Measurements from ENCODE around the gene NUDT12.

NUDT12 gene

DNA sequence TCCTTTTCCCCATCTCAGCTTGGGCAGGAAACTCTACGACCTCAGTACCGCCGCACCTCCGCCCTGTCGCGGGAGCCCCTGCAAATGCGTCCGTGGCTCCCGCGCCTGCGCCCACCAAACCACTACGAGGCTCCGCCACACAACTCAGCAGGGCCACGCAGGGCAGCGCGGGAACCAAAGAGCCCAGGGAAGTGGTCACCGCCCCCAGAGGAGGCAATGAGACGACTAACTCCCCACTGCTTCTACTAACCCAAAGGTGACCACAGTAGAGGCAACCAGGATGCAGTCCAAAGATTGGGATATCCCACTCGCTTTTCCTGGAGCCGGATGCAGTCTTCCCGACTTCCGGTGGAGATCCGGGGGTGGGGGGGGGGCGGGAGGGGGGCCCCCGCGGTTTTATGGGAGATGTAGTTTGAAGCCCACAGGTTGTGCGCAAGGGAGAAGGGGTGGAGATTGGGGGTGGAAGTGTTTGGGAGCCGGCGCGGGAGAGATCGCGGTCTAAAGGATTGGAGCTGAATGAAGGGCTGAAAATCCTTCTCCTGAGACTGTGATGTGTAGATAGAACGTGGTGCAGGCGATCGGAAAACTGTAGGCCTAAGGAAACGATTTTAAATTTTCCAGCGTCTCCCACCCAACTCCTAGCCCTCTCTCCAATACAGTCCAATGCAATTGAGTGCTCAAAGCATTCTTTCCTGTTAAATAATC, at the start of gene NUDT12:
TSS of gene NUDT12 (minus strand) at position 337 of the 705 bp plus-strand sequence. CDS start 2,541 bp downstream, outside the sequence.
- DNase-seq: peak; percentile 75

DNA sequence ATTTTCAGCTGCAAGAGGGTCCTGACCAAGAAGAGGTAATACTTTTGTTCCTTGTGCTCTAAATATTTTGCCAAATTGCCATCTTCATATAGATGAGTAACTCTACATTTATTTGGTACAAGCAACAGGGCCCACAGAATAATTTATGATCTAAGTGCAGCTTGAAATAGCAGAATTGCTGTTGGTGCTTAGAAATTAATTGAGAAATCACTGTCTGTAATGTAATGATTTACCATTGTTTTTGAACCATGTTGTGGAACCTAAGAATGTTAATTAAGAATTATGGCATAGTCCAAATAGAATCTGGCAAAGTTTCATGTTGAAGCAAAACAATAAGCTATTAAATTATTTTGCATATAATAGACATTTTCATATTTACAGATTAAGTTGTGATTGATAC, 44.8 kb upstream of the NUDT12 start:
- DNase-seq: no peak

DNA sequence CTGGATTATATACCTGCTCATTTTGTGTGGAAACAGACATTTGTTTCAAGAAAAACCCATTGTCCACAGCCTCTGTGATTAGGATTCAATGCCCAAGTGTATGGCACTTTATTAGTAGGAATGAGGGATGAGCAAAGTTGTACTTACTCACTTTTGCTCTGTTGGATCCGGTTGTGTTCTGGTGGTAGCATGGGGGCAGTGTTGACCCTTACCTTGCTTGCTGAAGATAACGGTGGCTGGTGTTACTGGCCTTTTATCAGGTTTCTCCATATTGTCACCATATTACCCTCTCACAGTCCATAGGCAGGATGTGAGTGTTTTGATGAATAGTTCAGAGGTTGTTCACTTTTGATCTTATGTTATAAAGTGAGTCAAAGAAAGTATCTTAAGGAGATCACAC, 42.7 kb upstream of the NUDT12 start:
- DNase-seq: no peak

DNA sequence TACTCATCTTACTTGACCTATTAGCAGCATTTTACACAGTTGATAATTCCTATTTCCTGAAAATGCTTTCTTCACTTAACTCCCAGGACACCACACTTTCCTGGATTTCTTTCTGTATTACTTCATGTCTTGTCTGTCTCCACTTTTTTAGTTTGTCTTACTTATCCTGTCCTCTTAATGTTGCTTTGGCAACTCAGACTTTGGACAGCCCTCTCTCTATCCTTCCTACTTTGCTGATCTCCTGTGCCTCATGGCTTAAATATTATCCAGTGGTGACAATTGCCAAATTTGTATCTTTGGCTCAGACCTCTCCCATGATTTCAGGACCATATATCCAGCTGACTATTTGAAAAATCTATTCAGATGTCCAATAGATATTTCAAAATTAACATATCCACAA, 39.8 kb upstream of the NUDT12 start:
- DNase-seq: no peak

DNA sequence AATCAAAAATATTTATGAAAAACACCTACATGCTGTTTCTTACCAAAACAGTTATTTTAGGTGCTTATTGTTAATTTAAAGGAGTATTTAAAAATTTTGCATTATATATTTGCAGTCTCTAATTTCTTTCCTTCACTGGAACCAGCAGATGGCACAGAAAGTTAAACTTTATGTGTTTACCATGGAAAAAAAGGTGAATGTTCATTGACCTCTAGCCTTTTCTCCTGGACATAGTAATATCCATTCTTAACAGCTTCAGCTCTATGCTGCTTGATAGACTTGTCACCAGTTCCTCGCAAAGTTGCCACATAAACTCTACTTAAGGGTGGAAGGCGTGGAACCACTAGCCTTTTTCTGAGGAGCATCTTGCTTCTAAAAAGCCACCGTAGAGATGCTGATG, 38.7 kb upstream of the NUDT12 start:
- DNase-seq: no peak

DNA sequence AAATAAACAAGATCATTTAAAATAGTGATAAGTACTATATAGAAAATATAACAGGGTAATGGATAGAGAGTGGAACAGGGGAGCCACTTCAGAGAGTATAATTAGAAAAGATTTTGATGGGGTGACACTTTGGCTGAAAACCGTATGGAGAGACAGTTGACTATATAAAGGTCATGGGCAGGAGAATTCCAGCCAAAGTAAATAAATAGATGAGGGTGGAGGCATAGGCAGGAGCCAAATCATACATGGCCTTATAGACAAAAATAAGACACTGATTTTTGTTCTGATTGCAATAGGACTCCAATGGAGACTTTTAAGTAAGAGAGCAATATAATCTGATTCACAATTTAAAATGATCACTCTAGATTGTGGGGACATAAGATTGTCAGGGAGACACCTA, 37.5 kb upstream of the NUDT12 start:
- DNase-seq: no peak

DNA sequence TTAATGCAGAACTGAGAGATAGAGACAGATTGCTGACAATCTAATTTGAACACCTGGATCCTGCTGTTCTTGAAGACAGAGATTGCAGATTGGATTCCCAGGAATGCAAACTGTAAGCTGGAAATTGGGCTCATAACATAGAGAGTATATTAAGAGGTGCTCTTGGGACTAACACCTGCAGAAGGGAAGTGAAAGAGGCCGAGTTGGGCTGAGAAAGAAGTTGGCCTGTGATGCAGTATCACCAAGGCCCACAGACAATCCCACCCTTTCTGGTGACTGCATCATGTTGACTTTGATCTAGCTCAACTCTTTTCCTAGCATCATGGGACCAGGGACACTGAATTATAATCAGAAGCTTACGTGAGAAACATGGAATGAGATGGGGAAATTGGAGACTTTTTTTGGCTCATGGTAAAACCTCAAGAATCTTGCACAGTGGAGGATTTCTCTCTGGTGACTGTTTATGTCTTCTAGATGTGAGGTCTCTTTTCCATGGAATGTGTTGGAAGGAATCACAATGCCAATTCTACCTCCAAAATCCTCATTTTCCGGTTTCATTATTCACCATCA, 36.5 kb upstream of the NUDT12 start:
- no peak for DNase-seq

DNA sequence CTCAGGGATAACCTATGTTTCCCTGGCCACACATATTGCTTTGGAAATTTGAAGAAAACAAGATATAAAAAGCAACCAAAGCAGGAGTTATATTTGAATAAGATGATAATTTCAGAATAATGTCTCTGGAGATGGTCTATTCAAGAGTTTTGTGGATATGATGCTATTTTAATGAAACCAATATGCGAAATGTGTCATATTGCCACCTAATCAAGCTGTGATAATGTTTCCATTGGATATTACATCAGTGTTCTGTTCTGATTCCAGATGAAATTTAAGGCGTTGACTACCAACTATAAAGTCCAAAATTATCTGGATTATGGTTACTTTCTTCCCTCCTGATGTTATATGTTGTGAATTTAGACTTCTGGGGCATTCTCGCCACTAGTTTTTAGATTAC, 27.6 kb upstream of the NUDT12 start:
- no peak for DNase-seq

DNA sequence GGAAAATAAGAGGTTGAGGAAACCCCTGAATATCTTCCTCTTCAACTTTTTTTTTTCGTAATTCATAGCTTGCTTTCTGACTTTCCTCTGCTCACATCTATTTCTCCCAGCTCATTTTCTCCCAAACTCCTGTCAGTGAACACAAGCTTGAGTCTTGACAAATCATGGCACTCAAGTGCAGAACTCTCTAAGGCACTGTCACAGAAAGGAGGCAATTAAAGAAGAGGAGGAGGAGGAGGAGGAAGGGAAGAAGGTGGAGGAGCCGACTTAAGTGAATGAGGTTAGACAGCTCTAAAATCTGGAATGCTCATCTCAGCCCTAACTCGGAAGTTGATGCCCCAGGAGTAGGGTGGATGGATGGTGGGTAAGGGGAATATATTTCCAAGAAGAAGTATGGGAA, 27.2 kb upstream of the NUDT12 start:
- DNase-seq: no peak

DNA sequence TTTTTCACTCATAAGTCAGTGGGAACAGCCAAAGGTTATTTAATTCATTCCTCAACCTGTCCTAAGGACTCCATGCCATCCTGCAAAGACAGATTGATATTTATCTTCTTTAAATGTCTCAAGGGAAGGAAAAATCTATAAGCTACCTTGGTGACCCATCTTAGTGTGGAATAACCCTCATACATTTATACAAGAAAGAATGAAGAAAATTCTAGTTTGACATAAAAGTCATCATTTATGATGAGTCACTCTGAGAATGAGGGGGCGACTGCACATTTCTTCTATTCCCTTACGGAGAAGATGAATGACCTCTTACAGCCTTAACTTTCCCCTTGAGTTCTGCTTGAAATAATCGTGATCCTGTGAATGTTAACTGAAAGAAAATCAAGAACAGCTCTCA, 26.8 kb upstream of the NUDT12 start:
- no peak for DNase-seq

DNA sequence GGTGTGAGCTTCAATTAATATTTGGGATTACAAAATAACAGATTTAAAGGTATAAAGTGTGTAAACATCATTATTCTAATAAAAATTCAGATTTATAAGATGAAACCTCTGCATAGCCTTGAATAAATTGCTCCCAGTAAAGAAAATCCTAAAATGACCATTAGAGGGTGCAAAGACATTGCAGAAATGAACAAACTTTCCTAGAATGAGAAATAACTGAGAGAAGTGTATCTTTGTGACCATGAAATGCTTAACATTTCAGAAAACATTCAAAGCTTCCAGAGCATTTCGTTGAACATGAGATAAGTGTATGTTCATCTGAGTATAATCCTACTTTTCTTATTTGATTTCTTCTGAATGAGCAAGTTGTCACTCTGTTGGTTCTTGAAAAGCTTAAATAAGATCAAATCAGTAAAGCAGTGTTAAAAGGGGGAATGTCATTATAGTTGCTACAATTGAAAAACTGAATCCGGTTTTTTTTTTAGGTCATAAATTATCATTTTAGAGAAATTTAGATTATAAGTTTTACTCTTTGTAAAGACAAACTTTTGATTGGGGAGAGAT, 24.7 kb upstream of the NUDT12 start:
- DNase-seq: peak; percentile 29

DNA sequence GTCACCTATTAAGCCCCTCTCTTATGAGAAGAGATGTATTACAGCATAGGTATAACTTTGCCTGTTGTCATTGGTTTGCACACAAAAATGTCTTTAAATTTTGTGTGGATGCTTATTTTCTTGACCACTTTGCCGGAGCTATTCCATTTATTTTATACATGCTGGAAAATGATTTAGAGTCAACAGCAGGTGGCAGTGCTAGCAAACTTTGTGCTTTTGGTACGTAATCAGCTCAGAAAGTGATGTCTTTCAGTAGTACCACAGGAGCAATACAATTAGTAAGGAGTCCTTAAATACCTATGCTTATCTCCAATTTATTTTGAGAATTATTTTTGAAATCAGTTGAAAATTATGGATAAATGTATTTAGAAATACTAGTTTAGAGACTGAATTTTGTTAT, 19.8 kb upstream of the NUDT12 start:
- peak; percentile 13 for DNase-seq

DNA sequence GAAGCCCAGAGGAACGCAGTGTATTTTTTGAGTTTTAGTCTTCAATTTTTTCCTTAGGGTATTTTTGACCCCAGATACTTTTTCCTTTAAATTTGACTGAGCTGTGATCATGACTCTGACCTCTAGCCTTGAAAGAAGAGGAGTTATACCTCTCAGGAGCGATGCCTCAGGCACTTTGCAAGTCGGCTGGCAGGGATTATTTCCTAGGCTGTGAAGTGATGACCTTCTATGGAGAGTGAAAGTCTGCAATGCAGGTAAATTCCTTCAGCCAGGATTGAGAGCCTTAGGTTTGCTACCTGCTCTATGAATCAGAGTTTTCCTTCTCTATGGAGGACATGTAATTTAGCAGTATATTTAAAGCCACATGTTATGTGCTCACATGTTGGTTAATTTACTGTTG, 10.8 kb upstream of the NUDT12 start:
- DNase-seq: no peak

DNA sequence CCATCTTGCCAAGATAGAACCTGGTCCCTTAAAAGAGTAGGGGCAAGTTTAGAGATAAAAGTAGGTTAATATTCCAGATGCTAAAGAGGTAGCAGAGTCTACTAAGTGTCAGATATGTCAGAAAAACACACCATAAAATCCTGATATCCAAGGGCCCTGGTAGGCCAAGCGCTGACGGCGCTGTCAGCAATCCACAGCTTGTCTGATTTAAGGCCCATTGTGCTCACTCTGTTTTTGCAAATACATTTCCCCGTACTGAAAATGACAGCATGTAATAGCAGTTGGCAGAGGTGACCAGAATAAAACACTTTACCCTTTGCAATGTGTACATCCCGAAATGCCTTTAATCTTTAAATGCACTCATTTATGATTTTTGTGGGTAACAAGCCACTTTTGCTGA, 9.9 kb upstream of the NUDT12 start:
- no peak for DNase-seq

DNA sequence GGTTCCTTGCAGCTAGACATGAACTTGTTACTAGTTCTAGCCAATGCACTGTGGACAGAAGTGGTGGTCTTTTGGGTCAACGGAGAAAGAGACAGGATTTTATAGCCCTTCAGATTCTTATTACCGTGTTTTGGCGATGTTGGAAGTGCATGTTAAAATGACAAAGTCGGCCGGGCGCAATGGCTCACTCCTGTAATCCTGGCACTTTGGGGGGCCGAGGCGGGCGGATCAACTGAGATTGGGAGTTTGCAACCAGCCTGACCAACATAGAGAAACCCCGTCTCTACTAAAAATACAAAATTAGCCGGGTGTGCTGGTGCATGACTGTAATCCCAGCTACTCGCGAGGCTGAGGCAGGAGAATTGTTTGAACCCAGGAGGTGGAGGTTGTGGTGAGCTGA, 9.1 kb upstream of the NUDT12 start:
- DNase-seq: no peak

DNA sequence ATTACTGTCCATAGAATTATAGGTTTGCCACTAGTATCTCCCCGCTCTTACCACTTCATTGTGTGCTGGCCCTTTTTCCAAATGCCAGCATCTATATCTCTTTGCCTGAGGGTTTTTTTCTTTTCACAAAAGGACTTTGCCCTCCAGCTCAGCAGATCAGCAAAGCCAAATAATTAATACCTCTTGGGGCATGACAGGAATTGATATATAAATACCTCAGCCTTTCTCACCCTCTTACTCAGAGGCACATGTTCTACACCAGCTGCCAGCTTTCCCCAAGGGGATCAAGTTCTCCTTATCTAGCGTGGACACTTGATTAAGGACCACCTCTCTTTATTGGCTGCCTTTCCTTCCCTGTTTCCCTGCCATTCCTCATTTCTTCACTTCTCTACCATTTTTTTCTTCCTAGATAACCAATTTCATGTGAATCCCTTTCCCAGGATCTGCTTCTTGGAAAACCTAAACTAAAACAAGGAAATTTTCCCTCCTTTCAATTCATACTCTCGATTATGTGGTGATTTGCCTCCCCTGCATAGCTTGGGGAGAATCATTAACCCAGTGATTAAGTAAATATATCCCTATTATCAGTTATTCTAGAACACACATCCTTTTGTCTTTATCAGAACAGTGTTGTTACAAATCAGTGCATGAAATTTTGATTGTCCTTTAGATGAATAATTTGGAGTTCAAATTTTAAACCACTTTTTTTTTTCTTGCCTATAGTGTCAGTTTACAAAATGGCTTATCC, 6.9 kb upstream of the NUDT12 start:
- DNase-seq: peak; percentile 18

DNA sequence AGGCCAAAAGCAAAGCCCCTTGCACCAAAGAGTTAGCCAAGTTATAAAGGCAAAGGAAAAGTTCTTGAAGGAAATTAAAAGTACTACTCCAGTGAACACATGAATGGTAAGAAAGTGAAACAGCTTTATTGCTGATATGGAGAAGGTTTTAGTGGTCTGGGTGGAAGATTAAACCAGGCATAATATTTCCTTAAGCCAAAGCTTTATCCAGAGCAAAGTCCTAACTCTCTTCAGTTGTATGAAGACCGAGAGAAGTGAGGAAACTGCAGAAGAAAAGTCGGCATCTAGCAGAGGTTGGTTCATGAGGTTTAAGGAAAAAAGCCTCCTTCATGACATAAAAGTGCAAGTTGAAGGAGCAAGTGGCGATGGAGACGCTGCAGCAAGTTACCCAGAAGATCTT, 3.1 kb upstream of the NUDT12 start:
- no peak for DNase-seq

DNA sequence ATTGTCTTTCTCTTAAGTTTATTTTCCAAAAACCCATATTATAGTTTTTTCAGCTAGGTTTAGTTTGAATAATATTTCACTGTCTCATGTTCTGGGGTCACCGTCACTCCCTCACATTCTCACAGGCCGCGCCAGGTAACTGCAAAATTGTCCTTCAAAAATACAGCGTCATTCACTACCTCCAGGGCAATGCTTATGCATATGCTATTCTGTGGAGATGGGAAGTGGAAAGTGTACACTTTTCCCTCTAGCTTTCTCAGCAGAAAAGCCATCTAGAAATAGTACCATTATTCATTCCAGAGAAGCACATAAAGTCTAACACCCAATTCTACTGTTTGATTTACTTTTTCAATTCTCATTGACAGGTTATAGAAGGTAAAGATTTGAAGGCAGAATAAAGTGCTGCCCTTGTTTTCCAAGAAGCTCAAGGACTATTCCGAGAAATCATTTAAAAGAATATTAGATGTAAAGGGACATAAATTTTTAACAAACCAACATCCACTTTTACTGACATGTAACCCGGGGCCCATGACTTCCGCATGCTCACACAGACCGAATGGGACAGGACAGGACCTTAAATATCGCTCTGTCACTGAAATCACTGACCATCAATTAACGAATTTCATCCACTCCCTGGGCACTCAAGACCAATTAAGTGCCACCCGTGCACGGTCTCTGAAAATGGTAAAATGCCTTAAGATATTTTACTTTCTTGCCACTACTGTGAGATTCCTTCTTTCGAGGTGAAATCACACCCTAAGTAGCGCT, 720 bp downstream of the NUDT12 start:
- no peak for DNase-seq

DNA sequence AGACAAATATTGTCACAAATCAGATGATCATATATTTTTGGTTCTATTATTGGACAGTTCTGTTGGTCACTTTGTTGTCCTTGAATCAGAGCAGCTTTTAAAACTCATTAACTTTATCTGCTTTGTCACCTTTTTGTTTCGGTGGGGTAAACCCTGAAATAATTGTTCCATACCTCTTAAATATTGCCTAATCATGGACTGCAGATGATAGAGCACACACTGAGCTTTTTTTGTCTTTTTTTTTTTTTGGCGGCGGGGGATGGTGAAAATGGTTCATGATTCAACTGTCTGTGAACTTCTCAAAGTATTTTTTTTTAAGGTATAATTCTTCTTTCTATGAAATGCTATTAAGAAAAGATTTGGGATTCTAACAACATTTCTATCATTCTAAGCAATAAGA, 1.8 kb downstream of the NUDT12 start:
- DNase-seq: no peak

DNA sequence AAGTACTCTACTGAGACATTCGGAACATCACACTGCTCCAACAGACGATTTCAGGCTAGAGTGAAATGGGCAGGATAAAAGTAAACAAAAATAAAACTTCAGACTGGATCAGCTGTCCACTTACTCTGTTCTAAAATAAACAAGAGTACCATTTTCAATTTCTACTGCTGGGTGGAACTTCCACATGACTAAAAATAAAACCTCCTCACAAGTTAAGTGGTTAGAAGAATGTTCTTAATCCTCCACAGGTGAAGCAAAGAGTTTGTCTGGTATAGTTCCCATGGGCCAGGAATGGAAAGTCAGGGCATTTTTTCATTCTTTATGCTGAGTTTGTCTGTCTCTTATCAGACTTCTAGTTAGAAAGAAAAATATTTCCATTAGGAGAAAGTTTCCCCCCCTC, 15.7 kb downstream of the NUDT12 start:
- DNase-seq: no peak

DNA sequence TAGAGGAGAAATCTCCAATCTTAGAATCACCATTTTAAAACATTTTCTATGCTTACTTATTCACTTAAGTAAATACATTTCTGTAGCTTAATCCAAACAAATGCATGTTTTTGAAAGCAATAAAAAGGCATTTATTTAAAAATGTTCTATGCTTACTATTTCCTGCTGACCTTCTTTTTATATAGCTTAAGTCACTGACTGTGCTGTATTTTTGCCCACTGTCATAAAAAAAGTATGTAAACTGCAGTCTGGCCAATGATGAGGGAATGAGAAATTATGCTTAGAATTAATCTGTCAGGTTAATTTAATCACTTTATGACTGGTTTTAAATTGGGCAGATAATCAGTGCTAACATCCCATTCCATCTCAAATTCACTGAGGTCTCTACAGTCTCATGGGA, 20.1 kb downstream of the NUDT12 start:
- DNase-seq: no peak

DNA sequence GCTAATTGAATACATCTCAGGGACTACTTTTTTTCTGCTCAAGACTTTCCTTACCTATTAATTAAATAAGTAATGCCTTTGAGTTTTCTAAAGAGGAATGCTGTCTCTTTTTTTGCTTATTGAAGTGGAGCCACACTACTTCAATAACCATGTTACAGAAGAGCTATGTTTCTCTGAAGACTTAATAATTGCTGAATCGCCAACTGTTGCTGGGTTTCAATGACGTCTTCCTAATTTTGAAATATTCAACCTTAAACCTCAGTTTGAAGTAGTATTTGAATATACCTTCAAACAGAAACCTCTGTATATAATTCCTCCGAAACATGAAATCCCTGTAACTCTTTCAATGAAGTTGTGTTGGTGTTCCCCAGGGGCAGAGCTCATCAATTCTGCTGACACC, 21.0 kb downstream of the NUDT12 start:
- DNase-seq: no peak

DNA sequence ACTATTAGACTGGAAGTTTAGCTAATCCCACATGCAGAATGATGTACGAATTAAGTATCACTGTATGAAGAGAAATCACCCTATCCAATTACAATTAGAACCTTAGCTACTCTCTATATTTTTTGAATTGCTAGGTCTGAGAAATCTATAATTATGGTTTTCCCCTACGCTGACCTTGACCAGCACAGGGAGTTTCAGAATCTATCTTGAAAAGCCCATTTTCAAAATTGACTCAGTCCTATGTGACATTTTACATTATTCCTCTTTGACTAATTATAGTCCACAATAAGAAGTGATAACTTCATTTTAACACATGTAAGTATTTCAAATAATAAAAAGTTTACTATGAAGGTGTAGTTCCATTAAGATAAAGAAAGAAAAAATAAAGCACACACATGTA, 21.5 kb downstream of the NUDT12 start:
- no peak for DNase-seq
